Activated B cell treated with CpG ODN at 0.5 μM for 24 hours (primary cell): ENCODE results near the gene SLC29A3. TPM values are rescaled to one million over a fixed set of nuclear protein-coding genes. Genes with fewer than 3 reads are reported as not detected.
A peak's percentile ranks its signal among the peaks of the same experiment; 100 is the strongest.

Source experiments
- ATAC-seq: fragments of 200-7000 bp; cut with Tn5 transposase; one replicate; pipeline ENCODE4 v1.10.0; 2021; ENCODE audit warnings: low read depth, mild to moderate bottlenecking, moderate library complexity
- CTCF ChIA-PET: fragments of 350-600 bp; sonication (Branson Sonifier 250); formaldehyde crosslinking; loops from one replicate; lab custom pipeline; 2021; ENCODE audit warnings: antibody characterized with exemption; lab: Charles Lee
- POLR2A ChIA-PET: fragments of 350-600 bp; sonication (Branson Sonifier 250); formaldehyde crosslinking; loops from one replicate; lab custom pipeline; 2021; ENCODE audit warnings: antibody characterized with exemption; lab: Charles Lee
- DNase-seq: peaks from one replicate; pipeline ENCODE4 v3.0.0; 2022
- H3K27ac Mint-ChIP-seq: one replicate; pipeline ENCODE4 v1.8.0; 2020; ENCODE audit warnings: mixed read lengths
- H3K27me3 Mint-ChIP-seq: one replicate; pipeline ENCODE4 v1.8.0; 2021; ENCODE audit warnings: mixed read lengths
- H3K36me3 Mint-ChIP-seq: one replicate; pipeline ENCODE4 v1.8.0; 2021; ENCODE audit warnings: low read depth, mixed read lengths
- H3K4me1 Mint-ChIP-seq: one replicate; pipeline ENCODE4 v1.8.0; 2021; ENCODE audit warnings: mixed read lengths
- H3K4me3 Mint-ChIP-seq: one replicate; pipeline ENCODE4 v1.8.0; 2020; ENCODE audit warnings: mild to moderate bottlenecking, mixed read lengths
- H3K9me3 Mint-ChIP-seq: one replicate; pipeline ENCODE4 v1.8.0; 2020; ENCODE audit warnings: mixed read lengths
- intact Hi-C: fragments of 100-400 bp; cut with micrococcal nuclease; formaldehyde crosslinking; loops from one replicate; pipeline ENCODE4 v1.15.1; 2024
- total RNA-seq: library from RNA; stranded (reverse); gene quantifications from 2 replicates; pipeline ENCODE4 v1.2.3, GENCODE V29; 2022
- TF ChIP-seq, protein P1 (sequence below): fragments of 200-600 bp; IDR thresholded peaks from one replicate; pipeline ENCODE4 v1.8.0; 2022; ENCODE audit warnings: antibody characterized with exemption, mild to moderate bottlenecking

Gene SLC29A3
- total RNA-seq, 1 donor from 2014 or later, result 4.3 TPM

DNA sequence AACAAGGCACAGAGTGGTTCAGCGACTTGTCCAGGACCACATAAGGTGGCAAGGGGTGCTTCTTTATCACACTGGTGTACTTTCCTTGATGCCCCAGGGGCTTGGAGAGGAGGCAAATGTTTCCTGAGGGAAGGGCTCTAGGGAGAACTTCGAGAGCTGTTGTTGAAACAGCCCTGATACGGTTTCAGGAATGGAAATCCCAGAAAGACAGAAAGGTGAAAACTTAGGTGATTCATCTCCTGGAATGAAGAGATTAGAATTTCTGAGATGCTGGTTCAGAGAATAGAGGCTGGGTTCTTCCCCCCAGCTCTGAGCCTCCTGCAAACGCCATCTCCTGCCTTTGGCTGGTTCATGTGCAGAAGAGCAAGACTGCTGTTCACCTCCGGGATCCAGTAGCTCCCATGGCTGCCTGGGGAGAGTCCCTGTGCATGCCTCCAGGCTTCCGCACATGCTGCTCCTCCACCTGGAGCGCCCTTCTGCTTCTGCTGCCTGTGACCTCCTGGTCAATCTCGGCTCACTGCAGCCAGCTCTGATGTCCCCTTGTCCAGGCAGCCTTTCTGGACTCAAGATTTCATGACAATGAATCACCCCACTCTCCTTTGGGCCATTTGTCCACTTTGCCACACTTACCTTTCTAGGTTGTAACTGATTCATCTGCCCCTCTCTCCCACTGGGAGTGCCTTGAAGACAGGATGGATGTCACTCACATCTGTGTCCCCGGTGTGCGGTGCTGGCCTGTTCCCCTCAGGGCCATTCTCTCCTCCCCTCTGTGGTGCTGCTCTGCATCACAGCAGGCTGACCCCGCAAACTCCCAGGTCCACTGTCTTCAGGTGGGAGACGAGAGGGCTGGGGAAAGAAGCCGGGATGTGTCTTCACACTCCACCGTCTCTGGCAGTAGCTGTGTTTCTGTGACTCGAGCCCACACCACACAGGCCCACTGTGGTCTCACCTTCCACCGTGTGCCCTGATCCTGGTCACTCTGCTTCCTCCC, 74.0 kb downstream of the SLC29A3 start:
- H3K27ac Mint-ChIP-seq, result no peak overlapping the region
- no peaks in the 10 kb centered on the region for H3K9me3 Mint-ChIP-seq
- H3K4me3 Mint-ChIP-seq, result no peak overlapping the region
- DNase-seq, result no peak
- TF ChIP-seq, protein P1, sequence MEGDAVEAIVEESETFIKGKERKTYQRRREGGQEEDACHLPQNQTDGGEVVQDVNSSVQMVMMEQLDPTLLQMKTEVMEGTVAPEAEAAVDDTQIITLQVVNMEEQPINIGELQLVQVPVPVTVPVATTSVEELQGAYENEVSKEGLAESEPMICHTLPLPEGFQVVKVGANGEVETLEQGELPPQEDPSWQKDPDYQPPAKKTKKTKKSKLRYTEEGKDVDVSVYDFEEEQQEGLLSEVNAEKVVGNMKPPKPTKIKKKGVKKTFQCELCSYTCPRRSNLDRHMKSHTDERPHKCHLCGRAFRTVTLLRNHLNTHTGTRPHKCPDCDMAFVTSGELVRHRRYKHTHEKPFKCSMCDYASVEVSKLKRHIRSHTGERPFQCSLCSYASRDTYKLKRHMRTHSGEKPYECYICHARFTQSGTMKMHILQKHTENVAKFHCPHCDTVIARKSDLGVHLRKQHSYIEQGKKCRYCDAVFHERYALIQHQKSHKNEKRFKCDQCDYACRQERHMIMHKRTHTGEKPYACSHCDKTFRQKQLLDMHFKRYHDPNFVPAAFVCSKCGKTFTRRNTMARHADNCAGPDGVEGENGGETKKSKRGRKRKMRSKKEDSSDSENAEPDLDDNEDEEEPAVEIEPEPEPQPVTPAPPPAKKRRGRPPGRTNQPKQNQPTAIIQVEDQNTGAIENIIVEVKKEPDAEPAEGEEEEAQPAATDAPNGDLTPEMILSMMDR, result no peak
- H3K4me1 Mint-ChIP-seq, result peaks cover 8% of the 10 kb centered on the region
- ChIA-PET CTCF (interaction anchor here (1.1 kb wide), 1 partner anchor 9 kb away, joined by 4 read pairs; no protein-coding TSS in a partner anchor), POLR2A (no interaction called here)
- intact Hi-C loops, result no loop called here
- peaks cover 47% of the 10 kb centered on the region for H3K27me3 Mint-ChIP-seq
- no peaks in the 10 kb centered on the region for H3K36me3 Mint-ChIP-seq
- no peak for ATAC-seq

DNA sequence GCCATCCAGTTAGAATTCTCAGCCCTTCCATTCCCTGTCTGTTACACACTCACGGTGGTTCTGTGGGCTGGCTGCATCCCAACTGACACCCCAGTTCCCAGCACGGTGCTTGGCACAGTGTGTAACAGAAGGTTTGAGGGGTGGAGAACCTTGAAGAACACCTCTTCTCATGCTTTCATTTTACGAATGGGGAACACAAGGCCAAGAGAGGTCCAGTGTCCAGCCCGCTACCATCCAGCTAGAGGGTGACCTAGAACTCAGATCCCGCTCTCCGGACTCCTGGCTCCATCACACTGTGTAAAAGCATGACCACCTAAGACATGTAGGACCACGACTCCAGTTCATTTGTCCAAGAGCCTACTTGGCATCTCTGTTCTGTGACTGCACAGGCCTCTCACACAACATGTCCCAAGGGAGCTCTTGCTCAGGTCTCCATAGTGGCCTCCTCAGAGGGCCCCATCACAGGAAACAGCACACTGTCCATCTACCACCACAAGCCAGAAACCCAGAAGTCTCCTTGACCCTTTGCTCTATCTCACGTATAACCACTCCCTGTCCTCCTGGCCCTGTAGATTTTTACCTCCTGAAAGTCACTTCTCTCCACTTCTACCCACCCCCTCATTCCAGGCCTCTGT, 74.9 kb downstream of the SLC29A3 start:
- ChIA-PET CTCF (interaction anchor here (2.3 kb wide), 1 partner anchor 314 kb away, joined by 13 read pairs; no protein-coding TSS in a partner anchor), POLR2A (no interaction called here)
- ATAC-seq (no peak), DNase-seq (no peak)
- intact Hi-C loops, result no loop called here
- Mint-ChIP-seq H3K9me3 (no peaks in the 10 kb centered on the region), H3K27me3 (peaks cover 51% of the 10 kb centered on the region), H3K36me3 (no peaks in the 10 kb centered on the region), H3K27ac (no peak overlapping the region), H3K4me3 (no peak overlapping the region), H3K4me1 (peaks cover 8% of the 10 kb centered on the region)
- TF ChIP-seq, protein P1, result no peak

DNA sequence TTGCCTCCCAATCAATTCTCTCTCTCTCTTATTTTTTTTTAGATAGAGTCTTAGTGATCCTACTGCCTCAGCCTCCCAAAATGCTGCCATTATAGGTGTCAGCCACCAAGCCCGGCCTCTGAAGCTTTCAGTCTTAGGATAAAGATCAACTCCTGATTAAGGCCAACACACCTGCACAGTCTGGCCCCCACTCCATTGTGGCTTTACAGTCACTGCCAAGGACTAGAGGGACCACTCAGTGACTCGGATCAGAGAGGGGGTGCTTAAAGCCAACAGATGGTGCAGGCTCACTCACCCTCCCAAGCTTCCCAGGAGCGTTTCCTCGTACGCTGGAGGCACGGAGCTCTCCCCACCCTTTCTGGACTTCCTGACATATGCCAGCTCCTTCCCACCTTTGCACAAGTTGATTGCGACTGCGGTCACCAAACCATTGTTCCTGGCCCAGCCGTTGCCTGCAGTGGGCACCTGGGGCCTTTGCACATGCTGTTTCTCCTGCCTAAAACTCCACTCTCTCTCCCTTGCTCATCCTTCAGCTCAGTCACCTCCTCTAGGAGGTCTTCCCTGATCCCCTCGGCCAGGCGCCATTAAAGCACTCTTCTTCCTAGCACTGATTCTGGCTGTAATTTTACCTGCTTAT, 76.0 kb downstream of the SLC29A3 start:
- Mint-ChIP-seq H3K27me3 (peaks cover 53% of the 10 kb centered on the region), H3K9me3 (no peaks in the 10 kb centered on the region), H3K4me3 (no peak overlapping the region), H3K4me1 (peaks cover 8% of the 10 kb centered on the region), H3K27ac (no peak overlapping the region), H3K36me3 (no peaks in the 10 kb centered on the region)
- intact Hi-C loops, result loop anchor here (5.0 kb wide), 2 partner anchors 102 to 417 kb away; no protein-coding TSS in a partner anchor
- DNase-seq (no peak), ATAC-seq (no peak)
- ChIA-PET POLR2A (interaction anchor here (0.5 kb wide), 1 partner anchor 1319 kb away, joined by 4 read pairs; no protein-coding TSS in a partner anchor), CTCF (interaction anchor here (0.7 to 2.9 kb wide), 7 partner anchors 10 to 313 kb away, joined by 3 to 20 read pairs (median 3); no protein-coding TSS in a partner anchor)
- TF ChIP-seq, protein P1, result no peak

DNA sequence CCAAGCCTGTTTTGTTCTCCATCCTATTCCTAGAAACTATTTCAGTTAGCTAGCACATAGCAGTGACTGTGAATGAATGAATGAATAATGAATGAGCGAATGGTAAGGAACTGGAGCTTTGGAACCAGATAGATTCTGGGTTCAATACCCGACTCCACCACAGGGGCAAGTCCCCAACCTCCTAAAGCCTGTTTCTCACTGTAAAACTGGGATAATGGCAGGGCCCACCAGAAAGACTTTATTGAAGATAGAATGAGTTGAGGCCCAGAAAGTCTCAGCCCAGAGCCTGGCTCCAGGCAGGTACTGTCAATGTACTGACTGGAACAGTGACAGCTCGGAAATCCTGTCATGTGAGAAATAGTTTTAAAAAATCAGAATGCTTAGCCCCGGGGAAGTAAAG, 76.6 kb downstream of the SLC29A3 start:
- POLR2A ChIA-PET, result interaction anchor here (0.5 to 1.9 kb wide), 3 partner anchors 19 to 1319 kb away, joined by 4 to 9 read pairs (median 7); no protein-coding TSS in a partner anchor
- DNase-seq, result no peak

More for the DNA sequence above, 76.6 kb downstream of the SLC29A3 start:
- peaks cover 56% of the 10 kb centered on the region for H3K27me3 Mint-ChIP-seq
- CTCF ChIA-PET, result interaction anchor here (0.7 to 2.9 kb wide), 11 partner anchors 10 to 313 kb away, joined by 3 to 20 read pairs (median 3); no protein-coding TSS in a partner anchor
- TF ChIP-seq, protein P1, result no peak
- no peaks in the 10 kb centered on the region for H3K36me3 Mint-ChIP-seq
- no peak overlapping the region for H3K27ac Mint-ChIP-seq
- peak overlapping the region; percentile 78 for H3K4me3 Mint-ChIP-seq
- H3K4me1 Mint-ChIP-seq, result peaks cover 8% of the 10 kb centered on the region
- H3K9me3 Mint-ChIP-seq, result no peaks in the 10 kb centered on the region
- intact Hi-C loops, result loop anchor here (1.0 to 5.0 kb wide), 5 partner anchors 23 to 417 kb away; no protein-coding TSS in a partner anchor
- no peak for ATAC-seq
